ENCODE measurements around the gene MRPS7. TPM values are rescaled to one million over a fixed set of nuclear protein-coding genes. Genes with fewer than 3 reads are reported as not detected.
A peak's percentile ranks its signal among the peaks of the same experiment; 100 is the strongest.

Gene MRPS7
- total and polyA plus RNA-seq, 10 of the 15 experiments (the other 5 are each of a cell fraction or from before 2014, with no cell fraction given): 88.4 to 217 (median 109) TPM

DNA sequence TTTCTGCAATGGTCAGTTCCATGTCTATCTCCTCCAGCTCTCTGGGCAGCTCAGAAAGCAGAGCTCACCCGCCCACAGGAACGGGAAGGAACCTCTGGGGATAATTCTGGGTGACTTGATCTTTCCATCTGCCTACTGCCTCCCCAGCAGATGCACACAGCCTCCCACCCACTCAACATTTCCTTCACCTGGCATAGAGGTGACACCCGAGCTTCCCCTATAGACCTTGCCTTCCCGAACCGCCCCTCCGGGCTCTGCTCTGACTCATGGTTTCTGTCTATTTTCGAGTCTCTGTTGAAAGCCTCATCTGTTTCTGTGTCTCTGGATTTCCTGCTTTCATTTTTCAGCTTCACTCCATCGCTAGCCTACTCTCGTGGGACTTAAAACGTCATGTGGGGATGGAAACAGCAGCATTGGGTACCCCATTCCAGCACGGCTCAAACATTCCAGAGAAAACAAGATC, 11.6 kb upstream of the MRPS7 start:
- Histone ChIP-seq H3K36me3 (ENCODE audit: control insufficient read depth in 2 of 2, insufficient read depth in 2 of 2, low read length in 1 of 2) (peaks cover 11 to 12% of the 10 kb centered on the region in 2 experiments), H3K4me1 (ENCODE audit: control insufficient read depth, insufficient read depth, low read length) (peaks cover 27% of the 10 kb centered on the region), H3K9me3 (replicated peaks; ENCODE audit: control insufficient read depth, insufficient read depth, low read length) (no peaks in the 10 kb centered on the region), H3K4me2 (ENCODE audit: control insufficient read depth, insufficient read depth) (peak overlapping the region; percentile 83), H3K27ac (ENCODE audit: control insufficient read depth, insufficient read depth) (peak overlapping the region; percentile 70), H3K79me2 (ENCODE audit: control insufficient read depth, insufficient read depth, low read length) (peaks cover 37% of the 10 kb centered on the region), H4K20me1 (ENCODE audit: control insufficient read depth, insufficient read depth) (no peaks in the 10 kb centered on the region), H2AFZ (ENCODE audit: control insufficient read depth, low read depth, low read length) (peak overlapping the region; percentile 63), H3K9ac (ENCODE audit: control insufficient read depth, insufficient read depth, low read length) (peak overlapping the region; percentile 3), H3K4me3 (peak overlapping the region; percentile 66), H3K27me3 (replicated peaks in 1 of 2; ENCODE audit: control insufficient read depth in 2 of 2, insufficient read depth in 2 of 2, low read length in 1 of 2) (no peaks in the 10 kb centered on the region)
- ATAC-seq: peak; percentile 98
- no TSS peak for BruUV-seq (replicated peaks)
- RAD21 ChIA-PET (ENCODE audit: unreplicated experiment): interaction anchor here (0.7 to 3.3 kb wide), 8 partner anchors 12 to 326 kb away, joined by 3 to 21 read pairs (median 6); partner anchors contain the start of genes GGA3, MIF4GD, MRPS7 and NUP85
- in situ Hi-C loops (cut with MboI): no loop called here
- intact Hi-C loops (cut with micrococcal nuclease; ENCODE audit: unreplicated experiment): no loop called here
- SMC1A ChIA-PET (ENCODE audit: uncharacterized antibody, unreplicated experiment): interaction anchor here (0.6 to 3.9 kb wide), 12 partner anchors 9 to 239 kb away, joined by 3 to 62 read pairs (median 4); partner anchors contain the start of genes GGA3, MIF4GD, MRPS7 and SLC25A19
- CTCF ChIA-PET: interaction anchor here (0.5 to 3.3 kb wide), 20 partner anchors 10 to 504 kb away, joined by 3 to 34 read pairs (median 4); partner anchors contain the start of genes GGA3, MIF4GD, MRPS7 and SLC25A19
- POLR2A ChIA-PET: interaction anchor here (0.6 to 6.6 kb wide), 7 partner anchors 11 to 202 kb away, joined by 3 to 81 read pairs (median 4); partner anchors contain the start of genes GGA3, MIF4GD, MRPS7 and SLC25A19
- DNase-seq (ENCODE audit: low read depth, low spot score): peak; percentile 79
- under 1% methylated on average over 9 of the region's 11 CpGs for WGBS (ENCODE audit: insufficient coverage, insufficient replicate concordance, low lambda C conversion rate, missing lambda C conversion rate)
- FAIRE-seq: peak; percentile 85
- TF ChIP-seq SMAD1 (IDR thresholded peaks at IDR 0.05; ENCODE audit: low read depth, partially characterized antibody) (no peak), SUZ12 (IDR thresholded peaks at IDR 0.05; ENCODE audit: unreplicated experiment) (no peak), HDGF (IDR thresholded peaks at IDR 0.05) (no peak), EGR1 (IDR thresholded peaks at IDR 0.05; ENCODE audit: borderline replicate concordance in 1 of 2, low read depth in 2 of 2, low read length in 2 of 2) (peak in 1 of 2 experiments; percentile 83; a peak in 2 of 3 replicates), CHD4 (IDR thresholded peaks at IDR 0.05) (no peak), BRCA1 (IDR thresholded peaks at IDR 0.05; ENCODE audit: low read depth, low read length) (no peak), POLR2AphosphoS5 (IDR thresholded peaks at IDR 0.05; ENCODE audit: low read length) (no peak), HDAC6 (IDR thresholded peaks at IDR 0.05; ENCODE audit: unreplicated experiment) (no peak), JUNB (IDR thresholded peaks at IDR 0.05) (no peak; the same call in 1 of the 2 replicates), HDAC2 (IDR thresholded peaks at IDR 0.05) (no peak), CEBPB (IDR thresholded peaks at IDR 0.05; ENCODE audit: borderline replicate concordance in 1 of 2, low read depth in 2 of 2, low read length in 2 of 2) (no peak), RB1 (IDR thresholded peaks at IDR 0.05; ENCODE audit: borderline replicate concordance) (no peak), RUNX3 (IDR thresholded peaks at IDR 0.05; ENCODE audit: low read length) (peak; percentile 36), TAF1 (IDR thresholded peaks at IDR 0.05; ENCODE audit: borderline replicate concordance, low read depth, low read length) (0 out of 2 replicates have a peak, but pooled peaks have one; percentile 26), SMC3 (IDR thresholded peaks at IDR 0.05; ENCODE audit: borderline replicate concordance, low read length) (no peak), POU2F2 (IDR thresholded peaks at IDR 0.05; ENCODE audit: borderline replicate concordance, low read depth, low read length) (no peak), SUPT20H (IDR thresholded peaks at IDR 0.05; ENCODE audit: borderline replicate concordance, control insufficient read depth, low read depth, low read length) (no peak), RAD51 (IDR thresholded peaks at IDR 0.05) (no peak), MEF2A (IDR thresholded peaks at IDR 0.05; ENCODE audit: insufficient read depth, low read depth, low read length) (no peak)
- TF ChIP-seq, protein P1, sequence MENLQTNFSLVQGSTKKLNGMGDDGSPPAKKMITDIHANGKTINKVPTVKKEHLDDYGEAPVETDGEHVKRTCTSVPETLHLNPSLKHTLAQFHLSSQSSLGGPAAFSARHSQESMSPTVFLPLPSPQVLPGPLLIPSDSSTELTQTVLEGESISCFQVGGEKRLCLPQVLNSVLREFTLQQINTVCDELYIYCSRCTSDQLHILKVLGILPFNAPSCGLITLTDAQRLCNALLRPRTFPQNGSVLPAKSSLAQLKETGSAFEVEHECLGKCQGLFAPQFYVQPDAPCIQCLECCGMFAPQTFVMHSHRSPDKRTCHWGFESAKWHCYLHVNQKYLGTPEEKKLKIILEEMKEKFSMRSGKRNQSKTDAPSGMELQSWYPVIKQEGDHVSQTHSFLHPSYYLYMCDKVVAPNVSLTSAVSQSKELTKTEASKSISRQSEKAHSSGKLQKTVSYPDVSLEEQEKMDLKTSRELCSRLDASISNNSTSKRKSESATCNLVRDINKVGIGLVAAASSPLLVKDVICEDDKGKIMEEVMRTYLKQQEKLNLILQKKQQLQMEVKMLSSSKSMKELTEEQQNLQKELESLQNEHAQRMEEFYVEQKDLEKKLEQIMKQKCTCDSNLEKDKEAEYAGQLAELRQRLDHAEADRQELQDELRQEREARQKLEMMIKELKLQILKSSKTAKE (IDR thresholded peaks at IDR 0.05; ENCODE audit: low read depth, poor library complexity, severe bottlenecking): no peak
- TF ChIP-seq, protein P2, sequence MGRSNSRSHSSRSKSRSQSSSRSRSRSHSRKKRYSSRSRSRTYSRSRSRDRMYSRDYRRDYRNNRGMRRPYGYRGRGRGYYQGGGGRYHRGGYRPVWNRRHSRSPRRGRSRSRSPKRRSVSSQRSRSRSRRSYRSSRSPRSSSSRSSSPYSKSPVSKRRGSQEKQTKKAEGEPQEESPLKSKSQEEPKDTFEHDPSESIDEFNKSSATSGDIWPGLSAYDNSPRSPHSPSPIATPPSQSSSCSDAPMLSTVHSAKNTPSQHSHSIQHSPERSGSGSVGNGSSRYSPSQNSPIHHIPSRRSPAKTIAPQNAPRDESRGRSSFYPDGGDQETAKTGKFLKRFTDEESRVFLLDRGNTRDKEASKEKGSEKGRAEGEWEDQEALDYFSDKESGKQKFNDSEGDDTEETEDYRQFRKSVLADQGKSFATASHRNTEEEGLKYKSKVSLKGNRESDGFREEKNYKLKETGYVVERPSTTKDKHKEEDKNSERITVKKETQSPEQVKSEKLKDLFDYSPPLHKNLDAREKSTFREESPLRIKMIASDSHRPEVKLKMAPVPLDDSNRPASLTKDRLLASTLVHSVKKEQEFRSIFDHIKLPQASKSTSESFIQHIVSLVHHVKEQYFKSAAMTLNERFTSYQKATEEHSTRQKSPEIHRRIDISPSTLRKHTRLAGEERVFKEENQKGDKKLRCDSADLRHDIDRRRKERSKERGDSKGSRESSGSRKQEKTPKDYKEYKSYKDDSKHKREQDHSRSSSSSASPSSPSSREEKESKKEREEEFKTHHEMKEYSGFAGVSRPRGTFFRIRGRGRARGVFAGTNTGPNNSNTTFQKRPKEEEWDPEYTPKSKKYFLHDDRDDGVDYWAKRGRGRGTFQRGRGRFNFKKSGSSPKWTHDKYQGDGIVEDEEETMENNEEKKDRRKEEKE (IDR thresholded peaks at IDR 0.05): no peak
